GM12878 (cell line): ENCODE data around the gene SAMD4A. TPM values are rescaled to one million over a fixed set of nuclear protein-coding genes. Genes with fewer than 3 reads are reported as not detected.
A peak's percentile ranks its signal among the peaks of the same experiment; 100 is the strongest.

ENCODE experiments used
- ATAC-seq: fragments of 200-7000 bp; cut with Tn5 transposase; 3 replicates; pipeline ENCODE4 v1.9.1; 2020; ENCODE audit warnings: mild to moderate bottlenecking, moderate library complexity
- BruUV-seq: library from RNA; stranded (reverse); fragments of 400-500 nt; replicated peaks from 2 replicates; lab custom pipeline; 2021; lab: Mats Ljungman, UMichigan
- CTCF ChIA-PET: fragments of 300-600 bp; sonication (Branson Sonifier 250); formaldehyde crosslinking; extraction: SDS; loops from one replicate; lab custom pipeline; 2021; ENCODE audit warnings: inconsistent platforms; lab: Yijun Ruan, JAX
- POLR2A ChIA-PET: fragments of 350-600 bp; formaldehyde crosslinking; extraction: SDS; loops from one replicate; lab custom pipeline; 2021; ENCODE audit warnings: inconsistent platforms; lab: Charles Lee
- RAD21 ChIA-PET: fragments of 300-600 bp; sonication (Branson Sonifier 250); formaldehyde crosslinking; loops from one replicate; lab custom pipeline; 2023; ENCODE audit warnings: antibody characterized with exemption; ENCODE audit not compliant: unreplicated experiment; lab: Charles Lee
- SMC1A ChIA-PET: fragments of 300-600 bp; sonication (Branson Sonifier 250); formaldehyde crosslinking; loops from one replicate; lab custom pipeline; 2023; ENCODE audit not compliant: unreplicated experiment, uncharacterized antibody; lab: Charles Lee
- DNase-seq: peaks from one replicate; pipeline ENCODE4 v3.0.0-alpha.2; 2011; ENCODE audit warnings: low read depth, low spot score
- FAIRE-seq: peaks from 3 replicates; lab custom pipeline; 2011; peaks lifted over from hg19 to GRCh38; lab: Jason Lieb, UNC
- H2AFZ ChIP-seq: 2 replicates; pipeline ENCODE4 v1.6.0; 2011; ENCODE audit warnings: low read depth, low read length, control low read depth; ENCODE audit not compliant: control insufficient read depth
- H3K27ac ChIP-seq: 2 replicates; pipeline ENCODE4 v1.5.1; 2011; ENCODE audit warnings: control low read depth; ENCODE audit not compliant: control insufficient read depth, insufficient read depth
- H3K27me3 ChIP-seq, 2 experiments: replicated peaks in 1 of 2; 2 replicates each; pipeline versions ENCODE4 v1.6.0 to v1.6.1; 2011; ENCODE audit warnings: low read length in 1 of 2; ENCODE audit not compliant: control insufficient read depth in 2 of 2, insufficient read depth in 2 of 2
- H3K36me3 ChIP-seq, 2 experiments: 2 replicates each; pipeline ENCODE4 v1.5.1; 2011; ENCODE audit warnings: low read length in 1 of 2; ENCODE audit not compliant: control insufficient read depth in 2 of 2, insufficient read depth in 2 of 2
- H3K4me1 ChIP-seq: 2 replicates; pipeline ENCODE4 v1.6.1; 2011; ENCODE audit warnings: mild to moderate bottlenecking, low read length, moderate library complexity, mixed read lengths; ENCODE audit not compliant: control insufficient read depth, insufficient read depth
- H3K4me2 ChIP-seq: 2 replicates; pipeline ENCODE4 v1.6.0; 2011; ENCODE audit warnings: control low read depth; ENCODE audit not compliant: control insufficient read depth, insufficient read depth
- H3K4me3 ChIP-seq: fragments of 200-600 bp; sonication (generic); 2 replicates; pipeline ENCODE4 v1.5.1; 2016
- H3K79me2 ChIP-seq: 2 replicates; pipeline ENCODE4 v1.6.0; 2011; ENCODE audit warnings: low read length; ENCODE audit not compliant: control insufficient read depth, insufficient read depth
- H3K9ac ChIP-seq: 2 replicates; pipeline ENCODE4 v1.8.0; 2011; ENCODE audit warnings: low read length, control low read depth, mixed read lengths; ENCODE audit not compliant: control insufficient read depth, insufficient read depth
- H3K9me3 ChIP-seq: replicated peaks from 3 replicates; pipeline ENCODE4 v1.5.1; 2011; ENCODE audit warnings: mild to moderate bottlenecking, low read length; ENCODE audit not compliant: control insufficient read depth, insufficient read depth
- H4K20me1 ChIP-seq: 2 replicates; pipeline ENCODE4 v1.6.0; 2011; ENCODE audit not compliant: control insufficient read depth, insufficient read depth
- EP300 ChIP-seq, 2 experiments: fragments of 150-350 bp in 1 of 2; IDR thresholded peaks; 2 replicates each; pipeline ENCODE4 v1.6.1; 2011 to 2012; ENCODE audit warnings: low read depth in 2 of 2, low read length in 2 of 2, borderline replicate concordance in 1 of 2, improper control_type of control experiment in 1 of 2, inconsistent platforms in 1 of 2; ENCODE audit not compliant: control insufficient read depth in 1 of 2
- MEF2A ChIP-seq: IDR thresholded peaks from 2 replicates; pipeline ENCODE4 v1.6.1; 2011; ENCODE audit warnings: low read depth, mild to moderate bottlenecking, low read length, moderate library complexity; ENCODE audit not compliant: insufficient read depth
- NFYB ChIP-seq: IDR thresholded peaks from 2 replicates; pipeline ENCODE4 v1.6.1; 2011; ENCODE audit warnings: low read depth, mild to moderate bottlenecking, low read length, improper control_type of control experiment, moderate library complexity; ENCODE audit not compliant: insufficient read depth
- RAD51 ChIP-seq: fragments of 450-650 bp; IDR thresholded peaks from 2 replicates; pipeline ENCODE4 v1.6.1; 2016; ENCODE audit warnings: moderate library complexity, mild to moderate bottlenecking, inconsistent platforms
- WGBS: methylation state at CpG from one replicate; pipeline ENCODE4 v1.1.6; 2016; ENCODE audit warnings: low lambda C conversion rate; ENCODE audit not compliant: insufficient replicate concordance, insufficient coverage; ENCODE audit errors: missing lambda C conversion rate; 5-methylcytosine and 5-hydroxymethylcytosine counted together
- in situ Hi-C: fragments of 300-500 bp; cut with MboI; formaldehyde crosslinking; loops from 9 replicates; pipeline ENCODE4 v1.14.3; 2018; ENCODE audit warnings: mixed read lengths
- intact Hi-C: fragments of 100-400 bp; cut with micrococcal nuclease; formaldehyde crosslinking; loops from one replicate; pipeline ENCODE4 v1.14.2; 2022; ENCODE audit not compliant: unreplicated experiment
- polyA plus RNA-seq, 11 experiments: library from polyadenylated mRNA; depleted of rRNA in 4 of 11; unstranded in 6 of 11; stranded (reverse) in 5 of 11; fragments of >200 nt; fragmentation: Nextera tagmentation in 4 of 11; fragmentation: Illumina TruSeq in 1 of 11; extraction: Ambion mirVana in 4 of 11; extraction: Trizol in 1 of 11; gene quantifications; 1 replicate in 1 of 11; 2 replicates in 10 of 11; pipeline versions ENCODE4 v1.2.1 to v1.2.3, GENCODE V29; 2011 to 2016; ENCODE audit warnings: inconsistent platforms in 2 of 11, missing spikeins in 2 of 11, low read depth in 1 of 11
- total RNA-seq, 4 experiments: library from RNA; depleted of rRNA in 3 of 4; stranded (reverse); fragments of >200 nt in 3 of 4; fragmentation: Illumina TruSeq in 1 of 4; extraction: Trizol in 1 of 4; gene quantifications; 2 replicates each; pipeline versions ENCODE4 v1.2.1 to v1.2.3, GENCODE V29; 2013 to 2021
- TF ChIP-seq, protein P1 (sequence below): IDR thresholded peaks from 2 replicates; pipeline ENCODE4 v1.6.1; 2011; ENCODE audit warnings: mild to moderate bottlenecking, low read depth, low read length, moderate library complexity; ENCODE audit not compliant: insufficient replicate concordance
- TF ChIP-seq, protein P2 (sequence below): IDR thresholded peaks from 2 replicates; pipeline ENCODE4 v1.6.1; 2012; ENCODE audit warnings: low read length, inconsistent platforms
- TF ChIP-seq, protein P3 (sequence below): IDR thresholded peaks from 2 replicates; pipeline ENCODE4 v1.6.1; 2011; ENCODE audit warnings: borderline replicate concordance, low read depth, mild to moderate bottlenecking, moderate library complexity, low read length; ENCODE audit not compliant: insufficient read depth, poor library complexity, severe bottlenecking

Gene SAMD4A
- total and polyA plus RNA-seq, 10 of the 15 experiments (the other 5 are each of a cell fraction or from before 2014, with no cell fraction given) = 0.05 to 0.56 (median 0.31) TPM

DNA sequence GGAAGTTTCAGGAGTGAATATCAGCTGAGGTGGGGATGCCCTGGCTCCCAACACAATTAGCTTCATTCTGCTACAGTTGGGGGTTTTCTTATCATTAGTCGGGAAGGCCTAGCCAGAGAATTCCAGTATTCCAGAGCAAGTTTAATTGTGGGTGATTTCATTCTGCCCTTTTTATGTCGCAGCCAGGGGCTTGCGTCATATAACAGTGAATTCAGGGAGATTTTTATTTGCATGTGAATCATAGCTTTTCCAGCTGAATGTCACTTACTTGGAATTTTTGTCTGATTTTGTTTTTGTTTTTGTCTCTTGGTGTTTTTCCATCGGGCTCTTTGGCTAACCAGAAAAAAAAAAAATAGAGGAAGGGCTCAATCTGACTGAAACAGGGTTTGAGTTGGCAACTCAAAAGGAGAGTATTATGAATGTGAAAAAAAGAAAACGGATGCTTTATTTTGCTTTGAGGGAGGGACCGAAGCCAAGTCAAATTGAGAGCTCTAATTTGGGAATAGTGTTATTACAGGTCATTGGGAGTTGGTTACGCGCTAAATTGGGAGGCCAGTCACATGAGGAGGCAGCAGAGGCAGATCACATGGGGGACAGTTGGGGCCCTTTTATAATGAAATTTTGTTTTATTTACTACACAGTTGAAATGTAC is 119.4 kb downstream of the SAMD4A start:
- no peak for FAIRE-seq
- Histone ChIP-seq H3K27ac (no peak overlapping the region), H3K9me3 (peaks cover 7% of the 10 kb centered on the region; the same call in 2 of the 3 replicates), H3K9ac (no peak overlapping the region), H3K79me2 (no peaks in the 10 kb centered on the region), H3K27me3 (no peaks in the 10 kb centered on the region), H4K20me1 (no peaks in the 10 kb centered on the region), H3K4me3 (no peak overlapping the region), H3K4me2 (no peak overlapping the region), H3K36me3 (no peaks in the 10 kb centered on the region), H2AFZ (no peak overlapping the region), H3K4me1 (no peaks in the 10 kb centered on the region)
- ATAC-seq = no peak
- 43% methylated on average over 8 of the region's 8 CpGs for WGBS
- intact Hi-C loops (no loop called here), in situ Hi-C loops (no loop called here)
- no TSS peak for BruUV-seq
- no peak for DNase-seq
- ChIA-PET RAD21 (interaction anchor here (0.7 to 1.7 kb wide), 5 partner anchors 43 to 120 kb away, joined by 3 to 6 read pairs (median 4); partner anchors contain the start of gene SAMD4A), SMC1A (interaction anchor here (1.2 to 2.4 kb wide), 3 partner anchors 20 to 122 kb away, joined by 3 to 12 read pairs (median 4); no protein-coding TSS in a partner anchor), CTCF (interaction anchor here (1.0 to 1.6 kb wide), 4 partner anchors 87 to 122 kb away, joined by 3 to 6 read pairs (median 4); no protein-coding TSS in a partner anchor), POLR2A (interaction anchor here (0.7 kb wide), 1 partner anchor 42 kb away, joined by 3 read pairs; no protein-coding TSS in a partner anchor)
- peak; percentile 75; the same call in 1 of the 2 replicates for TF ChIP-seq MEF2A
- TF ChIP-seq, protein P1, sequence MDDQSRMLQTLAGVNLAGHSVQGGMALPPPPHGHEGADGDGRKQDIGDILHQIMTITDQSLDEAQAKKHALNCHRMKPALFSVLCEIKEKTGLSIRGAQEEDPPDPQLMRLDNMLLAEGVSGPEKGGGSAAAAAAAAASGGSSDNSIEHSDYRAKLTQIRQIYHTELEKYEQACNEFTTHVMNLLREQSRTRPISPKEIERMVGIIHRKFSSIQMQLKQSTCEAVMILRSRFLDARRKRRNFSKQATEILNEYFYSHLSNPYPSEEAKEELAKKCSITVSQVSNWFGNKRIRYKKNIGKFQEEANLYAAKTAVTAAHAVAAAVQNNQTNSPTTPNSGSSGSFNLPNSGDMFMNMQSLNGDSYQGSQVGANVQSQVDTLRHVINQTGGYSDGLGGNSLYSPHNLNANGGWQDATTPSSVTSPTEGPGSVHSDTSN = no peak
- TF ChIP-seq NFYB = no peak
- TF ChIP-seq, protein P2, sequence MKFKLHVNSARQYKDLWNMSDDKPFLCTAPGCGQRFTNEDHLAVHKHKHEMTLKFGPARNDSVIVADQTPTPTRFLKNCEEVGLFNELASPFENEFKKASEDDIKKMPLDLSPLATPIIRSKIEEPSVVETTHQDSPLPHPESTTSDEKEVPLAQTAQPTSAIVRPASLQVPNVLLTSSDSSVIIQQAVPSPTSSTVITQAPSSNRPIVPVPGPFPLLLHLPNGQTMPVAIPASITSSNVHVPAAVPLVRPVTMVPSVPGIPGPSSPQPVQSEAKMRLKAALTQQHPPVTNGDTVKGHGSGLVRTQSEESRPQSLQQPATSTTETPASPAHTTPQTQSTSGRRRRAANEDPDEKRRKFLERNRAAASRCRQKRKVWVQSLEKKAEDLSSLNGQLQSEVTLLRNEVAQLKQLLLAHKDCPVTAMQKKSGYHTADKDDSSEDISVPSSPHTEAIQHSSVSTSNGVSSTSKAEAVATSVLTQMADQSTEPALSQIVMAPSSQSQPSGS = peak; percentile 20; the same call in 1 of the 2 replicates
- TF ChIP-seq RAD51 = peak; percentile 43; the same call in 1 of the 2 replicates
- TF ChIP-seq, protein P3, sequence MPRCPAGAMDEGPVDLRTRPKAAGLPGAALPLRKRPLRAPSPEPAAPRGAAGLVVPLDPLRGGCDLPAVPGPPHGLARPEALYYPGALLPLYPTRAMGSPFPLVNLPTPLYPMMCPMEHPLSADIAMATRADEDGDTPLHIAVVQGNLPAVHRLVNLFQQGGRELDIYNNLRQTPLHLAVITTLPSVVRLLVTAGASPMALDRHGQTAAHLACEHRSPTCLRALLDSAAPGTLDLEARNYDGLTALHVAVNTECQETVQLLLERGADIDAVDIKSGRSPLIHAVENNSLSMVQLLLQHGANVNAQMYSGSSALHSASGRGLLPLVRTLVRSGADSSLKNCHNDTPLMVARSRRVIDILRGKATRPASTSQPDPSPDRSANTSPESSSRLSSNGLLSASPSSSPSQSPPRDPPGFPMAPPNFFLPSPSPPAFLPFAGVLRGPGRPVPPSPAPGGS = no peak
- peak in 1 of 2 experiments; percentile 17; a peak in 1 of 4 replicates for TF ChIP-seq EP300 (IDR thresholded peaks at IDR 0.05; ENCODE audit: borderline replicate concordance in 1 of 2, control insufficient read depth in 1 of 2, low read depth in 2 of 2, low read length in 2 of 2)
